Left ventricle myocardium inferior (tissue), 1 donor: ENCODE data around the gene GAS6. TPM values are rescaled to one million over a fixed set of nuclear protein-coding genes. Genes with fewer than 3 reads are reported as not detected.

Experiments
- DNase-seq: peaks from one replicate; pipeline ENCODE4 v3.0.0-alpha.2; 2020
- H3K27ac ChIP-seq: fragments of 200-600 bp; replicated peaks from 2 replicates; pipeline ENCODE4 v1.8.0; 2021
- H3K27me3 ChIP-seq: fragments of 200-600 bp; 2 replicates; pipeline ENCODE4 v1.8.0; 2021; ENCODE audit warnings: low read depth
- H3K36me3 ChIP-seq: fragments of 200-600 bp; 2 replicates; pipeline ENCODE4 v1.8.0; 2021
- H3K4me1 ChIP-seq: fragments of 200-600 bp; 2 replicates; pipeline ENCODE4 v1.8.0; 2021
- H3K4me3 ChIP-seq: fragments of 200-600 bp; 2 replicates; pipeline ENCODE4 v1.8.0; 2021; ENCODE audit warnings: mild to moderate bottlenecking, moderate library complexity
- H3K9me3 ChIP-seq: fragments of 200-600 bp; replicated peaks from 2 replicates; pipeline ENCODE4 v1.8.0; 2021
- CTCF ChIP-seq: fragments of 200-600 bp; IDR thresholded peaks from 2 replicates; pipeline ENCODE4 v1.8.0; 2021; ENCODE audit warnings: antibody characterized with exemption, mild to moderate bottlenecking, borderline replicate concordance
- intact Hi-C: fragments of 100-400 bp; cut with micrococcal nuclease; formaldehyde crosslinking; loops from one replicate; pipeline ENCODE4 v1.11.0; 2022
- total RNA-seq: library from RNA; stranded (reverse); fragmentation: NEBNext Ultra II Directional; extraction: Animal tissue kit (Norgen Biotek cat#: 25700); gene quantifications from one replicate; pipeline ENCODE4 v1.2.1, GENCODE V29; 2021
- donor health status: DM: no; HTN: yes; CAD: no; lungs with severe emphysema.

The GAS6 gene
- total RNA-seq, 1 donor from 2014 or later = 186 TPM

- TF ChIP-seq CTCF = no peak
- no peaks in the 10 kb centered on the region for H3K27me3 ChIP-seq
- intact Hi-C loops = no loop called here
- peak overlapping the region; percentile 97 for H3K4me3 ChIP-seq
- peak overlapping the region; percentile 99 for H3K27ac ChIP-seq
- no peak for DNase-seq
- peaks cover 58% of the 10 kb centered on the region for H3K4me1 ChIP-seq
- H3K9me3 ChIP-seq = no peaks in the 10 kb centered on the region
- peaks cover 11% of the 10 kb centered on the region for H3K36me3 ChIP-seq
Observed at GRCh38 chr13:113864273-113864890, 506 bp upstream of the GAS6 start.

DNA sequence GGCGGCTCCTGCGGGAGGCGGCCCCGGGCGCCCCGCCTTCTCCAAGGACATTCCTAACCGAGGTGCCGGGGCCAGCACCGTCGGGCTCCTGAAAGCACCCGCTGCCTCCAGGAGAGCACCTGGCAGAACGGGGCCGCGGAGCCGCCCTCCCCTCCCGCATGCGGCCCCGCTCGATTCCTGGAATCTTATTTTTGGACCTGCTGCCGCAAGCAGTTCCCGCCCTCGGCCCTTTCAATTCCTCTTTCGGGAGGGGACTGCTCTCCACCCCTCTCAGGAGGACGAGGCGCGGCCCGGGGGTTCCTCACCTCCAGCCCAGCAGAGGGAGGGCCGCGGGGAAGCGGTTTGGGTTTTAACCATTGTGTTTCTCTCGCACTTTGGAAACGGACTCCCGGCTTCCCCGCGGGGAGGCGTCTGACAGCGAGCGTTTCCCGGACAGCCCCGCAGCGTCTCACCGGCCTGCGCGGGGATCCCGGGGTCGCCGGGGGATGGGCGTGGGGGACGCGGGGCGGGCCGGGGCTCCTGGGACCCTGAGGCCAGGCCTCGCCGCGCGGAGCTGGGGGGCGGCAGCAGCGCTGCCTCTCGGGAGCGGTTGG lies 849 bp downstream of the GAS6 start:
- peak overlapping the region; percentile 97 for H3K4me3 ChIP-seq
- H3K4me1 ChIP-seq = peaks cover 61% of the 10 kb centered on the region
- H3K36me3 ChIP-seq = peaks cover 20% of the 10 kb centered on the region
- peak overlapping the region; percentile 99 for H3K27ac ChIP-seq
- no peak for TF ChIP-seq CTCF
- no peaks in the 10 kb centered on the region for H3K9me3 ChIP-seq
- intact Hi-C loops = no loop called here
- peak; percentile 68 for DNase-seq
- H3K27me3 ChIP-seq = no peaks in the 10 kb centered on the region

DNA sequence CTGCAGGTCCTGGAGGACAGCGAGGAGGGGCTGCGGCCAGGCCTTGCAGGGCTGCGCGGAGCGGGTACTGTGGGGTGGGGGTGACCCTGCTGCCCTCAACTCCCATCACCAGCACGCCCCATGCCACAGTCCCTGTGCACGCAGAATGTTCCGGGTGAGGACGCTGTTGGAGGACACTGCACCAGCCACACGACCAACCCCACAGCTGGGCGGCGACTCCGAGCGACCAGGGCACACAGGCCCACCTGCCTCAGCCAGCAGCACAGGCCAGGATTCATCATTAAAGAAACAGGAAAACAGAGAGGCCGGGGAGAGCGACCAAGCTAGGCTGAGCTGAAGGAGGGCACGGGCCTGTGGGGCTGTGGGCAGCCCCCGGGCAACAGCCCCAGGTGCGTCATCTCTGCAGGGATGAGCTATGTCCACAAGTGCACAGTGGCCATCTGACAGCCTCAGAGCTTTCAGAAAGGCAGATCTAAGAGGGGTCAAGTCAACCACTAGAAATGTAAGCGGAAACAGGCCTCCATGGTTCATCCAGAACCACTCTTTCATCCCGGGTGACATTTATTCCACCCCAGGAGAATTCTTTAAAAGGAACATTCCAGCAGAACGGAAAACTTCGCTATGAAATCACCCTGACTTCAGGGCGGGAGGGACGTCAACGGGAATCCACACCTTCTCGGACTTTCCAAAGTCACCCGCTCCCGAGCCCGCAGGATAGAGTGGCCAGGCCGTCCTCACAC lies 1.5 kb downstream of the GAS6 start:
- peaks cover 21% of the 10 kb centered on the region for H3K36me3 ChIP-seq
- no peaks in the 10 kb centered on the region for H3K27me3 ChIP-seq
- H3K4me1 ChIP-seq = peaks cover 64% of the 10 kb centered on the region
- H3K9me3 ChIP-seq = no peaks in the 10 kb centered on the region
- H3K4me3 ChIP-seq = peak overlapping the region; percentile 97
- no peak for DNase-seq
- intact Hi-C loops = no loop called here
- no peak for TF ChIP-seq CTCF
- H3K27ac ChIP-seq = peak overlapping the region; percentile 99

DNA sequence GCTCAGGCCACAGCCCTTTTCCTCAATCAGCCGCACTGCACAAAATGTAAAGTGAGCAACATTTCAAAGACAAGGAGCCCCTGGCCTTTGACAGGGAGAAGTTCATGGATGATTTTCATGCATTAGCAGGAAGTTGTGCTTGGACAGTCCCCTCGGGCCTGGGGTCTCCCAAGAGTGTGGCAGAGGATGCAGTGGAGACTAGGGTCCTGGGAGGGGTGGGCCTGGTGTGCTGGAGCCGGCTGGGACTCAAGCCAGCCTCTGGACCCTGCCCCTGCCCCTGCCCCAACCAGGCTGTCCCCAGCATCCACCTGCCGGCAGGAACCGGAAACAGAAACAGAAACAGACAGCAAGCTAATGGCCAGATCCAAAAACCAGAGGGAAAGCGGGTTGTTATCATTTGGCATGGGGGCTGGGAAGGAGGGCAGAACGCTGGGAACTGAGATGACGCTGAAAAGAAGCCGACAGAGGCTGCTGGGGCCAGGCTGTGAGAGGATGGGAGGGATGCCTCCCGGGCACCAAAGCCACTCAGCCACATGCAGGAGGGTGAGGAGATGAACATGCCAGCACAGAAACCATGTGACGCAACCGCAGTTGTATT lies 2.3 kb downstream of the GAS6 start:
- intact Hi-C loops = no loop called here
- peak overlapping the region; percentile 97 for H3K4me3 ChIP-seq

More for the DNA sequence above, 2.3 kb downstream of the GAS6 start:
- DNase-seq = no peak
- no peak for TF ChIP-seq CTCF
- peaks cover 72% of the 10 kb centered on the region for H3K4me1 ChIP-seq
- H3K36me3 ChIP-seq = peaks cover 21% of the 10 kb centered on the region
- no peaks in the 10 kb centered on the region for H3K9me3 ChIP-seq
- no peaks in the 10 kb centered on the region for H3K27me3 ChIP-seq
- H3K27ac ChIP-seq = peak overlapping the region; percentile 99
